ENCODE measurements around the gene PCYT1B. TPM values are rescaled to one million over a fixed set of nuclear protein-coding genes. Genes with fewer than 3 reads are reported as not detected.

The PCYT1B gene
- total and polyA plus RNA-seq, 9 of the 15 experiments (the other 6 are each of a cell fraction or from before 2014, with no cell fraction given) = 0.04 to 0.34 (median 0.07) TPM; not detected in 1

GRCh38 chrX:24693453-24694202, 46.5 kb upstream of the PCYT1B start, which contains the start of gene POLA1 (continued):
- TF ChIP-seq NFE2 (IDR thresholded peaks at IDR 0.05; ENCODE audit: low read depth) = no peak
- TF ChIP-seq CHD2 (IDR thresholded peaks at IDR 0.05; ENCODE audit: low read depth, low read length) = no peak
- TF ChIP-seq BHLHE40 (IDR thresholded peaks at IDR 0.05; ENCODE audit: low read length) = no peak
- TF ChIP-seq JUNB (CRISPR knock-in tag; conservative IDR thresholded peaks at IDR 0.05) = no peak
- no peak for TF ChIP-seq TSC22D4 (tag; IDR thresholded peaks at IDR 0.05)
- no peak for TF ChIP-seq CBX2 (IDR thresholded peaks at IDR 0.05; ENCODE audit: insufficient read depth, low read length, poor library complexity, severe bottlenecking)
- no peak for TF ChIP-seq ZNF445 (CRISPR knock-in tag; IDR thresholded peaks at IDR 0.05; ENCODE audit: low read depth)
- no peak for TF ChIP-seq STAT5B (CRISPR knock-in tag; IDR thresholded peaks at IDR 0.05)
- no peak for TF ChIP-seq CBFA2T3 (IDR thresholded peaks at IDR 0.05)
- TF ChIP-seq ZNF354B (CRISPR knock-in tag; IDR thresholded peaks at IDR 0.05) = no peak
- TF ChIP-seq, protein P1, sequence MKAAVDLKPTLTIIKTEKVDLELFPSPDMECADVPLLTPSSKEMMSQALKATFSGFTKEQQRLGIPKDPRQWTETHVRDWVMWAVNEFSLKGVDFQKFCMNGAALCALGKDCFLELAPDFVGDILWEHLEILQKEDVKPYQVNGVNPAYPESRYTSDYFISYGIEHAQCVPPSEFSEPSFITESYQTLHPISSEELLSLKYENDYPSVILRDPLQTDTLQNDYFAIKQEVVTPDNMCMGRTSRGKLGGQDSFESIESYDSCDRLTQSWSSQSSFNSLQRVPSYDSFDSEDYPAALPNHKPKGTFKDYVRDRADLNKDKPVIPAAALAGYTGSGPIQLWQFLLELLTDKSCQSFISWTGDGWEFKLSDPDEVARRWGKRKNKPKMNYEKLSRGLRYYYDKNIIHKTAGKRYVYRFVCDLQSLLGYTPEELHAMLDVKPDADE (conservative IDR thresholded peaks at IDR 0.05; ENCODE audit: control insufficient read depth, low read depth, low read length) = no peak
- TF ChIP-seq, protein P2, sequence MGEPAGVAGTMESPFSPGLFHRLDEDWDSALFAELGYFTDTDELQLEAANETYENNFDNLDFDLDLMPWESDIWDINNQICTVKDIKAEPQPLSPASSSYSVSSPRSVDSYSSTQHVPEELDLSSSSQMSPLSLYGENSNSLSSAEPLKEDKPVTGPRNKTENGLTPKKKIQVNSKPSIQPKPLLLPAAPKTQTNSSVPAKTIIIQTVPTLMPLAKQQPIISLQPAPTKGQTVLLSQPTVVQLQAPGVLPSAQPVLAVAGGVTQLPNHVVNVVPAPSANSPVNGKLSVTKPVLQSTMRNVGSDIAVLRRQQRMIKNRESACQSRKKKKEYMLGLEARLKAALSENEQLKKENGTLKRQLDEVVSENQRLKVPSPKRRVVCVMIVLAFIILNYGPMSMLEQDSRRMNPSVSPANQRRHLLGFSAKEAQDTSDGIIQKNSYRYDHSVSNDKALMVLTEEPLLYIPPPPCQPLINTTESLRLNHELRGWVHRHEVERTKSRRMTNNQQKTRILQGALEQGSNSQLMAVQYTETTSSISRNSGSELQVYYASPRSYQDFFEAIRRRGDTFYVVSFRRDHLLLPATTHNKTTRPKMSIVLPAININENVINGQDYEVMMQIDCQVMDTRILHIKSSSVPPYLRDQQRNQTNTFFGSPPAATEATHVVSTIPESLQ (CRISPR knock-in tag; IDR thresholded peaks at IDR 0.05) = no peak
- TF ChIP-seq TSHZ1 (CRISPR knock-in tag; IDR thresholded peaks at IDR 0.05) = no peak
- peak; percentile 92 for TF ChIP-seq GABPB1 (CRISPR knock-in tag; IDR thresholded peaks at IDR 0.05)
- TF ChIP-seq GATAD2A (IDR thresholded peaks at IDR 0.05) = no peak
- TF ChIP-seq PHB2 (IDR thresholded peaks at IDR 0.05; ENCODE audit: low read depth) = no peak
- TF ChIP-seq POU5F1 (IDR thresholded peaks at IDR 0.05; ENCODE audit: borderline replicate concordance, low read depth, low read length, partially characterized antibody) = peak; percentile 41
- no peak for TF ChIP-seq DNMT1 (IDR thresholded peaks at IDR 0.05)
- TF ChIP-seq STAG1 (CRISPR knock-in tag; IDR thresholded peaks at IDR 0.05; ENCODE audit: borderline replicate concordance) = no peak
- TF ChIP-seq CXXC5 (CRISPR knock-in tag; IDR thresholded peaks at IDR 0.05) = peak; percentile 83
- TF ChIP-seq RHOXF2B (CRISPR knock-in tag; conservative IDR thresholded peaks at IDR 0.05) = no peak
- no peak for TF ChIP-seq TAF7 (tag; IDR thresholded peaks at IDR 0.05)
- no peak for TF ChIP-seq TGIF2 (CRISPR knock-in tag; IDR thresholded peaks at IDR 0.05)
- TF ChIP-seq L3MBTL2 (IDR thresholded peaks at IDR 0.05) = peak; percentile 62
- TF ChIP-seq MYNN (IDR thresholded peaks at IDR 0.05) = no peak
- no peak for TF ChIP-seq MYNN (CRISPR knock-in tag; IDR thresholded peaks at IDR 0.05)

Measured in K562 (cell line).